GM12891 (cell line): ENCODE results near the gene ZPBP2.

Experiments used
- POLR2A ChIP-seq: IDR thresholded peaks from 2 replicates; pipeline ENCODE4 v1.6.1; 2011; ENCODE audit warnings: low read depth, low read length, control low read depth
- POLR2AphosphoS5 ChIP-seq: IDR thresholded peaks from 2 replicates; pipeline ENCODE4 v1.6.1; 2011; ENCODE audit warnings: low read depth, low read length, control low read depth
- SPI1 ChIP-seq: IDR thresholded peaks from 2 replicates; pipeline ENCODE4 v1.6.1; 2011; ENCODE audit warnings: low read depth, low read length, control low read depth
- TAF1 ChIP-seq: IDR thresholded peaks from 2 replicates; pipeline ENCODE4 v1.6.1; 2011; ENCODE audit warnings: low read depth, low read length, control low read depth

DNA sequence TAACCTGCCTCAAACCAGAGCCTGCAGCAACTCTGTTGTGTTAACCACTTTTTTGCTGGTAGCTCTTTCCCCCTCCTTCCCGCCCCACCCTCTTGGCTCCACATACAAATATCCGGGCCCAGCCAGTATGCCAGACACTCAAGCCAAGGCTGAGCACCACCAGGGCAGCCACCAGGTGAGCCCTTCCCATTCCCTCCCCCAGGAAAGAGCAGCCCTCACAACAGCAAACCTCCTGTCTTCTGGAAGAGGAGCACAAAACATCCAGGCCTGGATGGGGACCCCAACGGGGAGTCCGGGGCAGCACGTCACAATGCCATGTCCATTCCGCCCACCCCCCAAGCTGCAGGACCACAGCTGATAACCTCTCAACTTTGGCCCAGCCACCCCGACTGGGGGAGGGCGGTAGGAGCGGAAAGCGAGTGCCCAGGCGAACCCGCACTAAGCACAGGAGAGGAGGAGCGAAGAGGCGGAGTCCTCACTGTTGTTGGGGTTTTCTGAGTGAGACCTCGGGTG, 58.6 kb downstream of the ZPBP2 start:
- no peak for TF ChIP-seq POLR2A
- TF ChIP-seq TAF1, result no peak
- no peak for TF ChIP-seq SPI1
- no peak for TF ChIP-seq POLR2AphosphoS5
